HG02943 (cell line): ENCODE measurements around the gene RALB.

Source experiments
- ATAC-seq: cut with Tn5 transposase; IDR thresholded peaks from one replicate; pipeline ENCODE4 v1.9.1; 2021; ENCODE audit warnings: mild to moderate bottlenecking, low read depth, moderate library complexity; ENCODE audit not compliant: unreplicated experiment

RALB gene

DNA sequence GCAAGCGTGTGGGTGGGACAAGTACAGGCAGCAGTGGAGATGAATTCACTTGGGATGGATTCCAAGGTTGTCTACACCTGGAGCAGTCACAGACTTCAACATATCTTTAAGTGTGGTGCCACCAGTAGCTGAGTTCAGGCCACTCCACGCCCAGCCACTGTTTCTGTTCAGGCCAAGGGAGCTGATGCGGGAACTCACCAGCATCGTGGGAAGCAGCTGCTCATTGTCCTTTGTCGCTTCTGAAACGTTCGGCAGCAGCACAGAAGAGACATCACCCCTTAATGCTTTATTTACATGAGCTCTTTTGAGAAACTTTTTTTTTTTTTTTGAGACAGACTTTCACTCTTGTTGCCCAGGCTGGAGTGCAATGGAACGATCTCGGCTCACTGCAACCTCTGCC lies 73.4 kb downstream of the RALB start:
- ATAC-seq, result no peak

DNA sequence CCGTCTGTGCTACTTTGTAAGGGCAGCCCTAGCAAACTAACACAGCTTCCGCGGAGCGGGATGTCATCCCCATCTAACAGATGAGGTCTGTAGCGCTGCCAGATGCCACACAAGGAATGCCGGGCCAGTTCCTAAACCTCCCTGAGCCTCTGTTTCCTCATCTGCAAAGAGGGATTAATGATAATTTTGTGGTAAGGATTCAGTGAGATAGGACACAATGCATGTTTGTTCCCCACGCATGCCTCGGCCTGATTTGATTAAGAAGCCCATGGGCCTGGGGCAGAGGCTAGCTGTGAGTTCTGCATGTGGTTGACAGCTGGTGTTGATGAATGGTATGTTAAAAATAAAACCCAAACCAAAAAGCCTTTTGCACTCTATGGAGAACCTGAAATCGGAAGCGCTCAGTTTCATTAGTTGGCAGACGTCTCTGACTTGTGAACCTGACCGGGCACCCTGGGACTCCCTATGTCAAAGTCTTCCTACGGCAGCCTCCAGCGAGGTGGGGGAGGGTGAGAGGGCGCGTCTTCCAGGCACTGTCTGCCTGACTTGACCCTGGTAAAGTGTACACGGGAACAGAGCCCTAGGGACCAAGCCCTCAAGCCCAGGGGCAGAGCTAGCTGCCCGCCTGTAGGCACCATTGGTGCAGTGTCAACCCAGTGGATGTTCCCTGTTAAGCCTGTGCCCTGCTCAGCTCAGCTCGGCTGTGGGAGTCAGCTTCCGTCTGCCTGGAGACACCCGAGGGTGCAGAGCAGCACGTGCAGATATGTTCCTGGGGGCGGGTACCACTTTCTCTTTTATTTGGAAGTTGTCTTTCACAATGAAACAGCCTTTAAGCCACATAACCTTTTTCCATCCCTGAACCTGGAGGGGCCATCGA lies 78.5 kb downstream of the RALB start:
- no peak for ATAC-seq

DNA sequence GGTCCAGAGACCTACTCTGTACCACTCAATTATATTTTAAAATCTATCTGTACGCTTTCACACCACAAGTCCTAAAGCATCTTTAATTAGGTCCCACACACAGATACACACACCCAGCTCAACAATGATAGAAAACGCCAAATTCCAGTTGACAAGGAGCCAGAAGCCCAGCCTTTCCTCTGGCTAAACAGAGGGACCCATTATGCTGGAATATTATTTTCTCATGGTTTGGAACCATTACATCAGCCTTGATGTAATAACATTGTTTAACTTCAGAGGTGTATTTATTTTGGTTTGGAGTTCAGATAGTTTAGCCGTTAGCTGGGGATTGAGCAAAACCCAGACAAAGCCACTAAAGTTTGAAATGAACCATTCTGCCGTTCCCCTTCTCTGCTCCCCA lies 79.3 kb downstream of the RALB start:
- ATAC-seq, result no peak

DNA sequence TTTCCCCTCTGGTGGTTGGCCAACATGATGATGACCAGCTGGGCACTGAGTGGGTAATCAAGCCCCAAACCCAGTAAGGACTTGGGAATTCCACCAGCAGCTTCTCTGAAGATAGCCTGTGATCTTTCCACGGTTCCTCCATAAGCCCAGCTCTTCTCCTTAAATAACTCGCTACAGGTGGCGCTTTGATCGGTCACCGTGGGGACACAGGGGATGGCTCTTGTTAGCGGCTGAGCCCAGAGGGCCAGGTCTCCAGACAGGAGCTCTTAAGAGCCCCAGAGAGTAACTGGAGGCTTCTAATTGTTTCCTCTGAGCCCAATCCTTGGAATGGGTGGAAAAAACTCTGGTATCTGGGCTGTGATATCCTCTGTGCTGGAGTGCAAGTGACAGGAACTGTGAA lies 79.7 kb downstream of the RALB start:
- no peak for ATAC-seq

DNA sequence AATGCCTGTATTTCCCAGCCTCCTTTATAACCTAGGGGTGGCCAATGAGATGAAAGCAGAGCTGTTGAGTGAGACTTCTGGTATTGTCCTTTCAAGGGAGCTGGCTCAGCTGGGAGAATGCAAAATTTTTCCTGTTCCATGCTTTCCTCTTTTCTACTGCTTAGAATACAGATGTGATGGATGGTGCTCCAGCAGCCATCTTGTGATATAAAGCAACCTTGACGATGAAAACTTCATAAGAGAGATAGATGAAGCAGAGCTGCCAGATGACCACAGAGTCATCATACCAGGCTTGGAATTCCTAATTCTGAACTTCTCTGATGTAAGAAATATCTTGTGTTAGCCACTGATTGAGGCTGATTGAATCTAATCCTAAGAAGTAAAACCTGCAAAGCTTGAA lies 81.4 kb downstream of the RALB start:
- ATAC-seq, result no peak

DNA sequence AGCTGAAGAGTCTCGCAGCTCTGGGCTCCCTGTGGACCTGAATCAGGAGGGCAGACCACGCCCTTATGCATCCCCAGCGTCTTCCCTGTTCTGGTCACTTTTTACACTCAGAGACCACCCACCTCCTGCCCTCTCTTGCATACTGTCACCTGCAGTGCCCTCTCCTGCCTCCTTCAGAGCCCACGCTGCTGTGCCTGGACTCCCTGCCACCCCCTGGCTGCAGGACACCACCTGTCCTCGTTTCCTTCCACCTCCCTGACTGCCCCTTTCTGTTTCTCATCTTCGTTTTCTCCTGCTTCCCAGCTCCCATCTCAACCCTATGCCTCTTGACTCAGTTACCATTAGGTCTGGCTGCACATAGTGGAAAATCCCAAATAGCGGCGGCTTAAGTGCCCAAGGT lies 84.1 kb downstream of the RALB start:
- no peak for ATAC-seq

- ATAC-seq, result no peak
Observed at GRCh38 chr2:120338015-120338414, 85.4 kb downstream of the RALB start.

- ATAC-seq, result no peak
Observed at GRCh38 chr2:120341977-120342376, 89.3 kb downstream of the RALB start.

DNA sequence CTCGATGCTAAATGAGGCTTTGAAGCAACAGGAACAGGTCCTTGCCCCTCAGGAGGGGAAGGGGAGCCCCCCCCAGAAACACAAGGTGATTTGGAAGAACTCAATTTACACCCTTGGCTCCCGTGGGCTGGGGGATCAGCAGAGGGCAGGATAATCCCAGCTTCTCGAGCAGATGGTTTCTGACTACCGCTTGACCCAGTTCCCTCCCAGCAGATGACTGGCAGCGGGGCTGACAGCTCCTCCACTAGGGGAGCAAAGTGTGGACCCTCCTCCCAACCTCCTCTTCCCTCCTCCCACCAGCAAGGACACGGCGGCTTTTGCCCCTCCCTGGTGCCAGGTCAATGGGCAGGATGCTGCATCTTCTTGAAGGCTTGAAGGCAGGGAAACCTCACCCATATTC lies 89.8 kb downstream of the RALB start:
- no peak for ATAC-seq

- ATAC-seq, result no peak
Observed at GRCh38 chr2:120343100-120343432, 90.4 kb downstream of the RALB start.

- ATAC-seq, result peak; percentile 55
Observed at GRCh38 chr2:120343433-120344105, 90.9 kb downstream of the RALB start.
